HUES64 (cell line): Measurements from ENCODE around the gene RNASE8.

ENCODE experiments used
- H3K27ac ChIP-seq: 2 replicates; pipeline ENCODE4 v1.7.0; 2013; ENCODE audit warnings: low read depth, low read length, inconsistent platforms
- H3K27me3 ChIP-seq: 2 replicates; pipeline ENCODE4 v1.6.1; 2013; ENCODE audit warnings: mild to moderate bottlenecking, low read length; ENCODE audit not compliant: insufficient read depth
- H3K36me3 ChIP-seq: 2 replicates; pipeline ENCODE4 v1.6.1; 2013; ENCODE audit warnings: mild to moderate bottlenecking, low read length; ENCODE audit not compliant: insufficient read depth
- H3K4me1 ChIP-seq: 2 replicates; pipeline ENCODE4 v1.6.1; 2013; ENCODE audit warnings: mild to moderate bottlenecking, low read length, moderate library complexity; ENCODE audit not compliant: insufficient read depth
- H3K4me3 ChIP-seq: 2 replicates; pipeline ENCODE4 v1.5.1; 2013; ENCODE audit warnings: mild to moderate bottlenecking, low read length, moderate library complexity
- H3K9ac ChIP-seq: 2 replicates; pipeline ENCODE4 v1.6.1; 2013; ENCODE audit warnings: mild to moderate bottlenecking, low read depth, low read length
- H3K9me3 ChIP-seq: 2 replicates; pipeline ENCODE4 v1.6.1; 2013; ENCODE audit warnings: low read depth, low read length; ENCODE audit not compliant: insufficient read depth
- WGBS: fragments of 150-250, 120-280 bp; methylation state at CpG from one replicate; pipeline ENCODE4 v1.1.7; 2013; ENCODE audit warnings: missing lambda C conversion rate; 5-methylcytosine and 5-hydroxymethylcytosine counted together

Gene RNASE8

DNA sequence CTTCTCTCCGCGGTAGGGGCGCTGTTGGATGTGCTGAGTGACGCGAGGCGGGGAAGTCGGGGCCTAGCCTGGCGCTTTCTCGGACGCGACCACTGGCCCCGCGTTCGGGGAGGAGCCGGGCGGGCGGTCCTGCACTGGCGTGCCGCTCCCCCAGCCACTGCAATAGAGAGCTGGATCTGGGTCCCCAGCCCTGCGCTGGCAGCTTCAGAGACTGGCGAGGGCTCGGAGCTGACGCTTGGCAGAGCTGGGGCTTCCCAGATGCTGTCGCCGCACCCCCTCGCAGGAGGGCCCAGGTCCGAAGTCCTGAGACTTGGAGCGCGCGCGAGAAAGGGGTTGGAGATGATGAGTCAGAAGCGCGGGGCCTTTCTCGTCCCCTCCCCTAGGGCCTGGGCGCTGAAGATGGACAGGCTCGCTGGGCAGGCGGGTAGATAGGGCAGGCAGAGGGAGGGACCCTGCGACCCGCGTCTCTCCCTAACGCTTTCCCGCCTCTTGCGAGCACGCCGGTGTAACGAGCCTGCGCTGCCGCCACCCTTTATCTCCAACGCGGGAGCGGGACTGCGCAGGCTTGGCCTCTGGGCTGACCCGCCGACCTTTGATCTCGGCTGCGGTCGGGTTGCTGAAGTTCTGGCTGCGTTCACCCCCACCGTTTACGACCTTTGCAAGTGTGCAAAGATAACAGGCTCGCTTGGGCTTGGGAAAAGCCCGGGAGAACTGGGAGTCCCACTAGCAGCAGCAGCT, 46.3 kb downstream of the RNASE8 start:
- WGBS, result under 1% methylated on average over 62 of the region's 62 CpGs
- Histone ChIP-seq H3K36me3 (no peaks in the 10 kb centered on the region), H3K9me3 (no peaks in the 10 kb centered on the region), H3K9ac (peak overlapping the region; percentile 99), H3K27ac (peak overlapping the region; percentile 99), H3K27me3 (no peaks in the 10 kb centered on the region), H3K4me1 (peaks cover 54% of the 10 kb centered on the region), H3K4me3 (peak overlapping the region; percentile 77)

DNA sequence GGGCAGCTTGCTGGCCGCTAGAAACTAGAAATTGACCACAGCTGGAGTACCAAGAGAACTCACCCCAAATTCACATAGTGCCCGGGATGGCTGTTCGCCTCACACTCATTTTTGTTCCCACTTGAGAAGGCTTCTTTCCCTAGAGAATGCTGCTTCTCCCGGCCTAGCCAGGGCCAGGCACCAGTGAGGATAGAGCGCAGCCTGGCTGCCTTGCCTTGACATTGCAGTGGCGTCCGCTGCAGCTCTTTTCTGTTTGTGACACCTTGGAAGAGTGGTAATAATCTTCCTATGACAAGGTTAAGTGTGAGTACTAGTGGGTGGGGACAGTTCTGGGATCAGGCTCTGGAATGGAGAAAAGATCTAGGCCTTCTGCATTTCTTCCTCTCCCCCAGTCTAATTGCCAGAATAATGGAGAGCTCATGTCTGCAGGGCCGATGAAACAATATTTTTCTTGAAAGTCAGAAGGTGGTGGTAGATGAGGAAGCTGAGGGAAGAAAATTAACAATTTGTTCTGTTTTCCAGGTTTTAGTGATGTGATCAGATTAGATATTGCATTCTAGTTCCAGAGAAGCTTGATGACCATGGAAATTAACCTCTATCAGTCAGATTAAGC, 46.9 kb downstream of the RNASE8 start:
- peak overlapping the region; percentile 77 for H3K4me3 ChIP-seq
- no peaks in the 10 kb centered on the region for H3K36me3 ChIP-seq
- H3K9me3 ChIP-seq, result no peaks in the 10 kb centered on the region
- H3K4me1 ChIP-seq, result peaks cover 47% of the 10 kb centered on the region
- no peaks in the 10 kb centered on the region for H3K27me3 ChIP-seq
- peak overlapping the region; percentile 99 for H3K9ac ChIP-seq
- H3K27ac ChIP-seq, result peak overlapping the region; percentile 99
- 13% methylated on average over 8 of the region's 8 CpGs for WGBS

DNA sequence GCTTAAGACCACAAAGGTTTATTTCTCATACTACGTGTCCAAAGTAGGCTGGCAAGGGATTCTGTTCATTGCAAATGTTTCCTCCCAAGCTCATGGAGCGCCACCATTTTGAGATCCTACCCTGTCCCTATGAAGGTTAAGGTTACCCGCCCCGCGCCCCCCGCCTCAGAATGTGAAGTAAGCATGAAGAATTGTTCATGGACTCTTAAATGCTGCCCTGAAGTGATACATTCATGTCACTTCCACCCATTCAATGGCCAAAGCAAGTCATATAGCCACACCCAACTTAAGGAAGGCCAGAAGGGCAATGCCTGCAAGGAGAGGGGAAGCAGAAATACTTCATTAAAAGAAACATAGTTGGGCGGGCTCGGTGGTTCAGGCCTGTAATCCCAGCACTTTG, 47.5 kb downstream of the RNASE8 start:
- Histone ChIP-seq H3K9me3 (no peaks in the 10 kb centered on the region), H3K4me1 (peaks cover 46% of the 10 kb centered on the region), H3K27me3 (no peaks in the 10 kb centered on the region), H3K27ac (no peak overlapping the region; the same call in 1 of the 2 replicates), H3K9ac (peak overlapping the region; percentile 99; the same call in 1 of the 2 replicates), H3K4me3 (peak overlapping the region; percentile 77; the same call in 1 of the 2 replicates), H3K36me3 (no peaks in the 10 kb centered on the region)
- 98% methylated on average over 8 of the region's 8 CpGs for WGBS

GRCh38 chr14:21106176-21106497, 48.5 kb downstream of the RNASE8 start:
- Histone ChIP-seq H3K9ac (no peak overlapping the region), H3K4me3 (no peak overlapping the region), H3K4me1 (peaks cover 46% of the 10 kb centered on the region), H3K9me3 (no peaks in the 10 kb centered on the region), H3K27me3 (no peaks in the 10 kb centered on the region), H3K36me3 (no peaks in the 10 kb centered on the region), H3K27ac (no peak overlapping the region)
- WGBS, result 74% methylated on average over 4 of the region's 4 CpGs

DNA sequence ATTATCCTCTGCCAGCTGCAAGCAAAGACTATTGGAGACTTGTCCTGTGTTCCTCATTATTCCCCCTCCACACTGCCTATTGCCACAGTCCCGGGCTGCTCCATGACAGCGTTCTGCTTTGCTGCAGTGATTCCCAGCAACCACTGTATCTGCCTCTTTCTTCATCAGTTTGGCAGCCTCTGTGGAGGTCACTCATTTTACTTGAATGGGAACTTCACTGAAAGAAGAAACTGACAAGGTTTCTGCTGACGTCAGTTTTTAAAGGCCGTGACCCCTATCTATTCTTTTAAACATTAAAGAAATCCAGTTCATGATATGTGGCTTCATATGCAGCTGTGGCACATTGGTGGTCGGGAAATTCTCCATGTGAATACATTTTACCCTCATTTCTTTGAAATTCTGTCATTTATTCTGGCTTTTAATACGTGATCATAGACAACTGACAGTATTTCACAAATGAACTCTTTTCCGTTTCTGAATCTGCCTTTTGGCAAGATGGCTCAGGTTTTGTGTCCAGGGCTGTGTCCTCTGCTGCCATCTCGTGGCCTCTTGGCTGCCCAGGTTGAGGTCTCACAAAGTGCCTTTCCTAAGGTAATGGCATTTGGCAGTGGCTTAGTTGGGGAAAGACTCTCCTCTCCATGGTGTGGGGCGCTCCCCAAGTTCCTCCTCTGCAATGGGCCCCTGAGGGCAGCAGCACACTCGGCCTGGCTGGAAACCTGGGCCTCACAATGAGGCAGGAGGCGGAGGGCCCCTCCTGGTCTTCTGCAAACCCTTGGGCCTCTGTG, 49.1 kb downstream of the RNASE8 start:
- H3K36me3 ChIP-seq, result no peaks in the 10 kb centered on the region
- no peaks in the 10 kb centered on the region for H3K9me3 ChIP-seq
- peaks cover 43% of the 10 kb centered on the region for H3K4me1 ChIP-seq
- H3K27ac ChIP-seq, result peak overlapping the region; percentile 15; the same call in 1 of the 2 replicates
- H3K27me3 ChIP-seq, result no peaks in the 10 kb centered on the region
- H3K9ac ChIP-seq, result no peak overlapping the region
- H3K4me3 ChIP-seq, result no peak overlapping the region
- 32% methylated on average over 11 of the region's 11 CpGs for WGBS

GRCh38 chr14:21107283-21107800, 49.7 kb downstream of the RNASE8 start:
- Histone ChIP-seq H3K9me3 (no peaks in the 10 kb centered on the region), H3K9ac (no peak overlapping the region), H3K36me3 (no peaks in the 10 kb centered on the region), H3K4me1 (peaks cover 36% of the 10 kb centered on the region), H3K27me3 (no peaks in the 10 kb centered on the region), H3K4me3 (no peak overlapping the region), H3K27ac (peak overlapping the region; percentile 15; the same call in 1 of the 2 replicates)
- 77% methylated on average over 5 of the region's 5 CpGs for WGBS
